Kidney (tissue), 14 donors: ENCODE measurements around the gene FTCD. TPM values are rescaled to one million over a fixed set of nuclear protein-coding genes. Genes with fewer than 3 reads are reported as not detected.

Experiments
- DNase-seq, 5 donors: peaks; one replicate each; pipeline ENCODE4 v3.0.0-alpha.2; 2013 to 2020
- FAIRE-seq: peaks from 2 replicates; lab custom pipeline; 2012; peaks lifted over from hg19 to GRCh38; lab: Jason Lieb, UNC
- H3K27ac ChIP-seq, 2 donors: one replicate each; pipeline ENCODE4 v1.7.0; 2013; ENCODE audit warnings: low read depth in 2 of 2, low read length in 2 of 2, inconsistent platforms in 1 of 2
- H3K27me3 ChIP-seq: one replicate; pipeline ENCODE4 v1.7.1; 2013; ENCODE audit warnings: low read length, inconsistent platforms; ENCODE audit not compliant: control insufficient read depth, insufficient read depth
- H3K36me3 ChIP-seq, 3 donors: one replicate each; pipeline versions ENCODE4 v1.7.0 to v1.7.1; 2013; ENCODE audit warnings: low read length in 3 of 3, control low read depth in 1 of 3, inconsistent platforms in 1 of 3; ENCODE audit not compliant: insufficient read depth in 3 of 3, control insufficient read depth in 2 of 3
- H3K4me1 ChIP-seq, 3 donors: one replicate each; pipeline versions ENCODE4 v1.7.0 to v1.7.1; 2013; ENCODE audit warnings: low read length in 3 of 3, inconsistent platforms in 1 of 3, low read depth in 1 of 3; ENCODE audit not compliant: control insufficient read depth in 2 of 3, insufficient read depth in 2 of 3
- H3K4me3 ChIP-seq, 3 donors: one replicate each; pipeline versions ENCODE4 v1.7.0 to v1.8.1; 2013; ENCODE audit warnings: low read length in 3 of 3, control low read depth in 1 of 3, inconsistent platforms in 1 of 3
- H3K9ac ChIP-seq, 3 donors: one replicate each; pipeline versions ENCODE4 v1.7.0 to v1.7.1; 2013; ENCODE audit warnings: low read length in 3 of 3, control low read depth in 1 of 3, inconsistent platforms in 1 of 3
- H3K9me3 ChIP-seq, 3 donors: one replicate each; pipeline versions ENCODE4 v1.7.0 to v1.7.1; 2013; ENCODE audit warnings: low read length in 3 of 3, control low read depth in 1 of 3, inconsistent platforms in 1 of 3; ENCODE audit not compliant: control insufficient read depth in 2 of 3, insufficient read depth in 1 of 3
- intact Hi-C: fragments of 100-400 bp; cut with DNase I; formaldehyde crosslinking; loops from one replicate; pipeline ENCODE4 v1.11.1; 2022
- polyA plus RNA-seq: library from polyadenylated mRNA; stranded (reverse); fragments of 350-450 nt; fragmentation: Illumina TruSeq; extraction: RNeasy Lipid Tissue Mini Kit (QIAGEN cat#74804); gene quantifications from one replicate; pipeline ENCODE4 v1.2.3, GENCODE V29; 2014; ENCODE audit warnings: low read depth, low replicate concordance; ENCODE audit not compliant: insufficient read depth
- total RNA-seq: library from RNA; stranded (reverse); fragmentation: NEBNext Ultra II Directional; extraction: Animal tissue kit (Norgen Biotek cat#: 25700); gene quantifications from one replicate; pipeline ENCODE4 v1.2.1, GENCODE V29; 2021
- TF ChIP-seq, protein P1 (sequence below): IDR thresholded peaks from 3 replicates; pipeline ENCODE4 v1.5.1; 2012; ENCODE audit warnings: mild to moderate bottlenecking, moderate library complexity, borderline replicate concordance; ENCODE audit not compliant: insufficient read depth; ENCODE audit errors: extremely low read depth
- donor health status: control.
- donor health status: control.
- donor health status: control.
- donor health status: control.
- donor health status: control.
- donor health status: DM: yes; HTN: yes; CAD: no.
- donor health status: Normal renal cell carcinoma (clear cell type).

FTCD gene
- total and polyA plus RNA-seq, 2 donors from 2014 or later = 51.6 to 273 TPM

- TF ChIP-seq, protein P1, sequence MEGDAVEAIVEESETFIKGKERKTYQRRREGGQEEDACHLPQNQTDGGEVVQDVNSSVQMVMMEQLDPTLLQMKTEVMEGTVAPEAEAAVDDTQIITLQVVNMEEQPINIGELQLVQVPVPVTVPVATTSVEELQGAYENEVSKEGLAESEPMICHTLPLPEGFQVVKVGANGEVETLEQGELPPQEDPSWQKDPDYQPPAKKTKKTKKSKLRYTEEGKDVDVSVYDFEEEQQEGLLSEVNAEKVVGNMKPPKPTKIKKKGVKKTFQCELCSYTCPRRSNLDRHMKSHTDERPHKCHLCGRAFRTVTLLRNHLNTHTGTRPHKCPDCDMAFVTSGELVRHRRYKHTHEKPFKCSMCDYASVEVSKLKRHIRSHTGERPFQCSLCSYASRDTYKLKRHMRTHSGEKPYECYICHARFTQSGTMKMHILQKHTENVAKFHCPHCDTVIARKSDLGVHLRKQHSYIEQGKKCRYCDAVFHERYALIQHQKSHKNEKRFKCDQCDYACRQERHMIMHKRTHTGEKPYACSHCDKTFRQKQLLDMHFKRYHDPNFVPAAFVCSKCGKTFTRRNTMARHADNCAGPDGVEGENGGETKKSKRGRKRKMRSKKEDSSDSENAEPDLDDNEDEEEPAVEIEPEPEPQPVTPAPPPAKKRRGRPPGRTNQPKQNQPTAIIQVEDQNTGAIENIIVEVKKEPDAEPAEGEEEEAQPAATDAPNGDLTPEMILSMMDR = no peak
- Histone ChIP-seq H3K36me3 (no peaks in the 10 kb centered on the region), H3K27me3 (no peaks in the 10 kb centered on the region), H3K4me3 (no peak overlapping the region), H3K27ac (no peak overlapping the region), H3K9me3 (no peaks in the 10 kb centered on the region), H3K4me1 (no peaks in the 10 kb centered on the region), H3K9ac (no peak overlapping the region)
- intact Hi-C loops = no loop called here
- DNase-seq = peak in 3 of 5 donors; percentile 6 to 43 (median 24)
- FAIRE-seq = no peak
These were observed 32.4 kb downstream of the FTCD start for GRCh38 chr21:46122758-46123683.

- H3K9ac ChIP-seq = no peak overlapping the region
- H3K4me3 ChIP-seq = no peak overlapping the region
- intact Hi-C loops = no loop called here
- H3K9me3 ChIP-seq = no peaks in the 10 kb centered on the region
- H3K4me1 ChIP-seq = no peaks in the 10 kb centered on the region
- no peak overlapping the region for H3K27ac ChIP-seq
- TF ChIP-seq, protein P1 = no peak
- no peaks in the 10 kb centered on the region for H3K36me3 ChIP-seq
- no peaks in the 10 kb centered on the region for H3K27me3 ChIP-seq
- FAIRE-seq (no peak), DNase-seq (peak in 2 of 5 donors; percentile 15 to 41)
These were observed 33.1 kb downstream of the FTCD start for GRCh38 chr21:46122237-46122671.

DNA sequence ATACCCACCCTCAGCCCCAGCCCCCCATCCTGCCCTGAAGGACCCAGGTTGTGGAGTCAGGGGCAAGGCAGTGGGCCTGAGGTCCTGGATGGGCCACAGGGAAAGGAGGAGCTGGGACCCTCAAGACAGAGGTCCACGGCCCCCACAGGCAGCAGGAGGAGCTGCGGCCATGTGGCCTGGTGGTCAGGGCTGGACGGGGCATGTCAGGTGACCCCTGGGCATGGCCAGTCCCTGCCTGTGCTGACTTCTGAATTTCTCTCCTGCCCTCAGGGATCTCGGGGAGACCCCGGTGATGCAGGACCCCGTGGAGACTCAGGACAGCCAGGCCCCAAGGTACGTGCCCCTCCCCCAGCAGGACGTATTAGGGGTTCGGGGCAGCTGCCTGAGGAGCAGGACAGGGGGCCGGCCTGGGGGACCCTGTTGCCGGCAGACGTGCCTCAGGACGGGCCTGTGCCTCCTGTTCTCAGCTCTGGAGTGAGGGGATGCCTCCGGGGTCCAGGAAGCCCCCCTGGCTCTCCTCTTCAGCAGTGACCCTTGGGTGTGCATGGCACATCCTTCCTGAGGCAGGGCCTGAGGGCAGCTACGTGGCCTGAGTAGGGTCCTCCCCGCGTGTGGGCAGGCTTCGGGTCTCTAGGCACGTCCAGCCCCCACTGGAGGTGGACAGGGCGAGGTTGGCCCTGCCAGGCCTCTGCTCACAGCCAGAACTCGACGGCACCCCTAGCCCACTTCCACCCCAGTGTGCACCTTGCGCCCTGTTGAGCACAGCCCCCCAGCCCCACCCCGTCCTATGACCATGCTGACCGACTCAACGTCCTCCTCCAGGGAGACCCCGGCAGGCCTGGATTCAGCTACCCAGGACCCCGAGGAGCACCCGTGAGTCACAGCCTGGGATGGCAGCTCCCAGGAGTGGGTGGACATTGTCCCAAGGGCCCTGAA is 33.8 kb downstream of the FTCD start:
- intact Hi-C loops = no loop called here
- H3K4me3 ChIP-seq = no peak overlapping the region
- DNase-seq = peak in 3 of 5 donors; percentile 7 to 79 (median 31)
- no peaks in the 10 kb centered on the region for H3K4me1 ChIP-seq
- H3K9me3 ChIP-seq = no peaks in the 10 kb centered on the region
- no peak overlapping the region for H3K9ac ChIP-seq
- H3K27me3 ChIP-seq = no peaks in the 10 kb centered on the region
- no peaks in the 10 kb centered on the region for H3K36me3 ChIP-seq
- no peak for FAIRE-seq
- TF ChIP-seq, protein P1 = no peak
- no peak overlapping the region for H3K27ac ChIP-seq
